Erythroblast (primary cell): ENCODE results near the gene SNED1.

Experiments
- GATA1 ChIP-seq: IDR thresholded peaks from 2 replicates; pipeline ENCODE4 v1.6.1; 2011; ENCODE audit warnings: low read depth, mild to moderate bottlenecking, control low read depth, low read length, moderate library complexity
- POLR2A ChIP-seq: IDR thresholded peaks from 2 replicates; pipeline ENCODE4 v1.6.1; 2011; ENCODE audit warnings: mild to moderate bottlenecking, low read length

- TF ChIP-seq POLR2A (no peak), GATA1 (no peak)
Measured at GRCh38 chr2:240982821-240983281, 15.6 kb upstream of the SNED1 start.
